NCI-H2081 (cell line): Measurements from ENCODE around the gene FADS3.

Experiments used
- DNase-seq, 2 experiments: peaks; one replicate each; lab custom pipeline; 2025; lab: John Stamatoyannopoulos, UW

Gene FADS3

DNA sequence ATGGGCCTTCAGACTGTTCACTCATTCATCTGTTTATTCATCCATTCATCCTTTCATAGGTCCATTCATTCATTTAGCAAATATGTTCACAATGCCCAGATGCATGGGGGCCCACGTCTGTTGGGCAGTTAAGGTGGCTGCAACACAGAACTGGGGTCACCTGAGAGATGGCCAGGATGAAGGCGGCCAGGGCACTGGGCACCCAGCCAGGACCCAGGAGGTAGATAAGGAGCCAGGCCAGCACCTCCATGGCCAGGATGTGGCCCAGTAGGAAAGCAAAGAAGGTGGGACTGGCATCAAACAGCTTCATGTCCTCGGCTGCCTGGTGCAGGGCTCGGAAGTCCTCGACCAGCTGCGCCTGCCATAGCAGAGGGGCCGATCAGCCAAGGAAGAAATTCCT lies 12.2 kb downstream of the FADS3 start:
- DNase-seq, result no peak

DNA sequence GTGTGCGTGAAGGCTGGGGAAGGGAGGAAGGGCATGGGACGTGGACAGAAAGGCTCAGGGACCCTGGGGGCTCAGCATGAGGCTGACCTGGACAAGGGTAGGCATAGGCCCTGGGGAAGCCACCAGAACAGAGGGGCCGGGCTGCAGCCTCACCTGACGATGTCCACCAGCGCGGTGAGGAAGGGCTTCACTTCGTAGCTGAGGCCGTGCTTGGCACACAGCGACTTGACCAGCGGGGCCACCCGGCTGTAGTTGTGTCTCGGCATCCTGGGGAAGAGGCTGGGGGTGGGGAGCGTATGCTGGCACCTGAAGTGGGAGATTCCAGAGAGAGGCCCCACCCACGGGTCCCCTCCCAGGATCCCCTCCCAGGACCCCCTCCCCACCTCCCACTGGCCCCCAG lies 15.6 kb downstream of the FADS3 start:
- no peak for DNase-seq

DNA sequence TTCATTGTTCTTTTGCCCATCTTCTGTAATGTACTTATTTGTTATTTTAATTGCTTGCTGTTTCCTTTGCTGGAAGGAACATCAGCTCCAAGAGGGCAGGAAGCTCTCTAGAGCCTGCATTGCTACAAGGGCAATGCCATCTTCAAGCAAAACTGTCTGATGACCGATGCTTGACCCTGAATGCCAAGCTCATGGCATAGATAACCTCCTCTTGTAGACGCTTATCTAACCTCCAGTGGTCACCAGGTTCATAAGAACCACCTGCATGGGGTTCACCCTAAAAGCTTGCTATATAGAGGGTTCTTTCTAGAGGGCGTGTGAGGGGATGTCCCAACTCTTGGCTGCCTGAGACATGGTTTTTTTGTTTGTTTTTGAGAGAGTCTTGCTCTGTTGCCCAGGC lies 16.5 kb downstream of the FADS3 start:
- DNase-seq, result no peak

DNA sequence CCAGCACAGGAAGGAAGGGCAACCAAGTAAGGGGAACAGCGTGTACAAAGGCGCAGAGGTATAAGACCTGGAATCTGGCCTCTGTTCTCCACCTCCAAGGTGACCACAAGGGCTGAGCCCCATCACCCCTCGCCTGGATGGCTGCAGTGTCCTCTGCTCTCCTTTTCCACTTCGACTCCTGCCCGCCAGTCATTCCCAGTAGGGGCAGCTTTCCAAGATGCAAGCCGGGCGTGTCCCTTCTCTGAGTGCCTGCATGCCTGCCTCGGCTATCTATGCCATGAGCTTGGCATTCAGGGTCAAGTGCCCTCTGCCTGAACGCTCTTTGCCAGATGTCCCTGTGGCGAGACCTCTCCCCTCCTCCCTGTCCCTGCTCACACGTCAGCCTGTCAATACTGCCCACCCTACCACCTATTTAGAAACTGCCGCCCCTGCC lies 17.0 kb downstream of the FADS3 start:
- no peak for DNase-seq

DNA sequence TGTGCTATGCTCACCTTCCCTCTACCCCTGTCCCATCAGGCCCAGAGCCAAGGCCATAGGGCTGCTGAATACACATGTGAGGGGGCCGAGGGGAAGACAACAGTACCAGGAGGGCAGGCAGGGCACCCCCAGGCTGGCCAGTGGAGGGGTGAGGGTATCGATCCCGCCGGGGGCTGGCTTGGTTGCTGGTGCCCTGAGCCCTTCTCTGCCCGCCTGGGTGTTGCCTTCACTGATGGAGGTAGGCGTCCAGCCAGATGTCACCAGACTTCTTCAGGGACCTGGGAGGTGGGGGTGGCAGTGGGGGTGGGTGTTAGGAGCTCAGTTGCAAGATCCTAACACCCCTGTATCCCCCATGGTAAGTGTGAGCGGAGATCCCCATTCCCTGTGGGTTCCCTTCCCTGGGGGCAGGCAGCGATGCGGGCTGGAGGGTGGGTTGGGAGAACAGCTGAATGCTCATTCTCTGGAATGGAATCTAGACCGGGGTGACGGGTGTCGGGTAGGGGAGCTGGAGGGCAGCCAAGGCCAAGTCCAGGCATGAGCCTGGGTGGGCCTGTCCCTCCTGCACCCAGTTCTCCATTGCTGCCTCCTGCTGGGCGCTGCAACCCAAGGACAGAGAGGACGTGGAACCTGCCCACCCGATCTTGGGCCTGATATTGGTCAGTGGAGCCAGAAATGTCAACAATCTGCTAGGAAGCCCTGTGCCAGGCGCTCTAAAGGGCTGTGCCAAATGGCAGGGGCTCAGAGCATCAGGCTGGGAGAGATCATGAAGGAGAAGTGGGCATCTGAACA lies 17.6 kb downstream of the FADS3 start:
- no peak for DNase-seq

DNA sequence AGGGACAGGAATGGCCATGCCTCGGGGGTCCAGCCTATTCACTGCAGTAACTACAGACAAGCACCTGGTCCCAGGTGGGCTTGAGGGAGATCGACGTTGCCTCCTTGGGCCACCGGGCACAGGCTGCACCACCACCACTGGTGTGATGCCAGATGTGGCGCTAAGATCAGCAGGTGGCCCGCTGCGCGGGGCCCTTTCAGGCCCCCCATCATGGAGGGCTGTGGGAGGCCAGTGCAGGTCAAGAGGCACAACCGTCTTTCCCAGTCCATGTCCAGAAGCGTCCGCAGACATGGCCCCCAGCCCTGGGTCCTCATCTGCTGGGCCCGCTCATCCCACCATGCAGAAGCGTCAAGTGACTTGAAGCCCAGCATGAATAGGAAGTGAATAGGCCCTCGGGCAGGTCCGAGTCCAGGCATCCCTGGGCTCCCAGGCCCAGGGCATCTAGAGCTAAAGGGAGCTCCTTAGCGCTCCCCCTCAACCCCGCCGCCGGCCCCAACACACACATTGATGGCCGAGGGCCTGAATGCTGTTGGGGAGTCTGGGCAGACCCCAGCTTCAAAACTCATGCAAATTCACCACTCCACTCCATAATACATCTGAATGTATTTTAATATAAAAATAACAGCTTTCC lies 18.3 kb downstream of the FADS3 start:
- no peak for DNase-seq

DNA sequence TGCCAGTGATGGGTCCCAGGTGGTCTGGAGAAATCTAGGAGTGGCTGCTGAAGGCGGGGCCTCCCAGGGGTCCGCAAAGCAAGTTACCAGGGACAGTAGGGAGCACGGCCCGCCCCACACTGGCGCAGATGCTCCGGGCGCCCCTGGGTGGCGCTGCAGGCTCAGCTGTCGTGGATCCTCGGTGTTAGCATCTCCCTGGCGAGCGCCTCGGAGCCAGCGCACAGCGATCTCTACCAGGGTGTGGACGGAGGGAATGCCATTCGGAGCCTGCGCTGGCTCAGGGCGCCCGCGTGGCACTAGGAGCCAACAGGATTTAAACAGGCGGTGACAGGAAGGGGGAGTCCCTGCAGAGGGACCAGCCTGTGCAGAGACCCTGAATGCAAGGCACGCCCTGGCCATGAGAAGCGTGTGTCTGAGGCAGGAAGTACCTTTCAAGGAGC lies 20.2 kb downstream of the FADS3 start:
- peak; percentile 74 to 78 for DNase-seq

DNA sequence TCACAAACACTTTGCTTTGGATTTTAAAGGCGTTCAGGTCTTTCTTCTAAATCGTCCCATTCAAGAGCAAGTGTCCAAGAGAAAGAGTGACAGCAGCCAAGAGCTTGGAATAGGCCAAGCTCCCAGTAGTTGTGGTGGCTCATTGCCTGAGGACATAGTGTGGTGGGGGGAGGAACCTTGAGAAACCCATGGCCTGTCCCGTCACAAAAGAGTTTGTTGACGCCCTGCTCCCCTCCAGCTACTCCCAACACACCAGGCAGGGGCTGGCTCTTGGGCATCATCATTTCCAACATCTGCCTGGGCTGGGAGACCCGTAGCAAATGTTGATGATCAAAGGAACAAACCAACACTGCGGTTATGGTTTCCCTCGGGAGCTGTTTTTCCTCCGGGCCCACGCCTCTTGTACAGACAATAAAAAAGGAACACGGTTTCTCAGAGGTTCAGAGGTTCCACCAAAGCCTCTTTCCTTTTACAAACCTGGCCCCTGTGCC lies 20.8 kb downstream of the FADS3 start:
- no peak for DNase-seq

DNA sequence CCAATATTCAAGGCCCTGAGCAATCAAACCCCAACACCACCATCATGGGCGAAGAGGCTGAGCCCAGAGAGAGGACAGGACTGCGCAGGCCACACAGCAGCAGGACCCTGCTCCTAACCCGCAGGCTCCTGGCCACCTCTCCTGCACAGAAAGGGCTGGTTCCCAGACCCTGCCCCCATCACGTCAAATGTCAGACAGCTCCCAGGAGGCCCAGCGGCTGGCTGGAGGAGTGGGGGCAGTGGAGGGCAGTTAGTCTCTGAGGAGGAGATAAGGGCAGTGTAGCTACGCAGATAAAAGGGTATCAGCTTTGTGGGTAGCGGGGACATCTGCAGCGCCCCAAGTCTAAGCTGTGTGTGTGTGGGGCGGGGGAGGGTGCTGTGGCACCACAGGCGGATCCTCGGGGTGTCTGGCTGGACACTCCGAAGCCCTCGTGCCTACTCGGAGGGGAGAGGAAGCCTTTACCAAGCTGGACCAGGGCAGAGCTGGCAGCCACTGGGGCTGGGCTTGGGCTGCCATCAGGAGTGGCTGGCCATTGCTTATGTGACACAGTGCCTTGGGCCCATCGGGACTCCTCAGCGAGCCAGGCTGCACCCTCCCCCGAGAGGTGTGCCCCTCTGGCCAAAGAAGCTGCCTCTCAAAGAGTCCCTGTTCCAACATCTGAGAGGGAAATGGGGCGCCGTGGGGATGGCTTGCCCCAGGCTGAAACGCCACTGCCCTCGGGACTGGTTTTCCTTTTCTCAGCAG lies 21.5 kb downstream of the FADS3 start:
- no peak for DNase-seq

DNA sequence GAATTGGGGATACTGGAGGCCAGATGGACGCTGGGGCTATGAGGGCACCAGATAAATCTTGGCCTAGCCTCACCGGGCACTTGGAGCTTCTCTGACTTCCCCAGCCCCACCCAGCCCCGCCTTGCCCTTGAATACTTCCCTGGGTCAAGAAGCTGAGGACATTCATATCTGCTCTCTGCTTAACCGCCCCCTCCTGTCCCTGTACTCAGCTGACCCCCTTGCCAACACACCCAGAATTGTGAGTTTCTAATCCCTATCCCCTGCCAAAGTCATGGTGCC lies 22.0 kb downstream of the FADS3 start:
- no peak for DNase-seq

DNA sequence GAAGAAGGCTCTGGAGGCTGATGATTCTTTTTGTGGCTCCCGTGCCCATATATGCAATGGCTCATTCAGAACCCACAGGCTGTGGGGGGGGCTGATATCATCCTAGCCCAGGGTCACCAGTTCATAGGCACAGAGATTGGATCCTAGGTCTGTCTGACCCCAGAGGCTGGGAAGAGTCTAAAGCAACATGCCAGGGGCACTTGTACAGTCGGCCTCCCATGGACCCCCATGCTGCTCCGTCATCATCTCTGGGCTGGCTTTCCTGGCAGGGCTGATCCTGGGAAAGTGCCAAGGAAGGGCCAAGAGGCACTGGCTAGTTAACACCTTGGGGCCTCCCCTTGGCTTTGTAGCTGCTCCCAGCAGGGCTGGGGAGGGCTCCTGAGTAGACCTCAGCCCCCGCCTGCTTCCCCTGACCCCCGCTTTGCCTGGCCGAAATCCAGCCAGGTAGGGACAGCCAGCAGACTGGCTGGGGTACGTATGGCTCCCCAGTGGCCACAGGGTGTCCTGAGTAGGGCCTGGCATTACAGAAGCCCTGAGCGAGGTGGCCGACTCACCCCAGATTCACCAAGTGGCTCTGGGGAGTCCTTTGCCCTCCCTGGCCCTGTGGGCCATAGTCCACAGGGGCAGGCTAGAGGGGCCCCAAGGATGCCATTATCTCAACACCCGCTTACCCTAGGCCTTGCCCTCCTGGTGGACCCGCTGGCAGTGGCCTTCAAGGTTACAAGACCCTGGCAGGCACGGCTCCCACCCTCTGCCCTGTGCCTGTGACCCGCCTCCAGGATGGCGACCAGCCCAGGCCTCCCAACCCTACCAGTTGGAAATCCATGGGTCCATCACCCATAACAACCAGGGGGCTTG lies 22.5 kb downstream of the FADS3 start:
- no peak for DNase-seq

DNA sequence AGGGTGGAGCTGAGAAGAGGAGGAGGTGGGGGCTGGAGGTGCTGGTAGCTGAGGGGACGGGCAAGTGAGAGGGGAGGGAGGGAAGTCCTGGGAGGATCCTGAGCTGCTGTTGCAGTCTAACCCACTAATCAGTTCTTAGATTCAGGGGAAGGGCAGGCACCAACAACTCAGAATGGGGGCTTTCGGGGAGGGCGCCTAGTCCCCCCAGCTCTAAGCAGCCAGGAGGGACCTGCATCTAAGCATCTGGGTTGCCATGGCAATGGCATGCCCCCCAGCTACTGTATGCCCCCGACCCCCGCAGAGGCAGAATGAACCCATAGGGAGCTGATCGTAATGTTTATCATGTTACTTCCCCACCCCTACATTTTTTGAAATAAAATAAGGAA lies 24.4 kb downstream of the FADS3 start:
- no peak for DNase-seq

DNA sequence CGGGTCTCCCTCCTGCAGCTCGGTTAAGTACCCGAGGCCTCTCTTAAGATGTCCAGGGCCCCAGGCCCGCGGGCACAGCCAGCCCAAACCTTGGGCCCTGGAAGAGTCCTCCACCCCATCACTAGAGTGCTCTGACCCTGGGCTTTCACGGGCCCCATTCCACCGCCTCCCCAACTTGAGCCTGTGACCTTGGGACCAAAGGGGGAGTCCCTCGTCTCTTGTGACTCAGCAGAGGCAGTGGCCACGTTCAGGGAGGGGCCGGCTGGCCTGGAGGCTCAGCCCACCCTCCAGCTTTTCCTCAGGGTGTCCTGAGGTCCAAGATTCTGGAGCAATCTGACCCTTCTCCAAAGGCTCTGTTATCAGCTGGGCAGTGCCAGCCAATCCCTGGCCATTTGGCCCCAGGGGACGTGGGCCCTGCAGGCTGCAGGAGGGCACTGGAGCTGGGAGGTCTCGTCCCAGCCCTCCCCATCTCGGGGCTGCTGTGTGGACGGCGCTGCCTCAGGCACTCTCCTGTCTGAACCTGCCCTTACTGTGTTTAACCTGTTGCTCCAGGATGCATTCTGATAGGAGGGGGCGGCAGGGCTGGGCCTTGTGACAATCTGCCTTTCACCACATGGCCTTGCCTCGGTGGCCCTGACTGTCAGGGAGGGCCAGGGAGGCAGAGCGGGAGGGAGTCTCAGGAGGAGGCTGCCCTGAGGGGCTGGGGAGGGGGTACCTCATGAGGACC lies 25.0 kb downstream of the FADS3 start:
- DNase-seq, result no peak

DNA sequence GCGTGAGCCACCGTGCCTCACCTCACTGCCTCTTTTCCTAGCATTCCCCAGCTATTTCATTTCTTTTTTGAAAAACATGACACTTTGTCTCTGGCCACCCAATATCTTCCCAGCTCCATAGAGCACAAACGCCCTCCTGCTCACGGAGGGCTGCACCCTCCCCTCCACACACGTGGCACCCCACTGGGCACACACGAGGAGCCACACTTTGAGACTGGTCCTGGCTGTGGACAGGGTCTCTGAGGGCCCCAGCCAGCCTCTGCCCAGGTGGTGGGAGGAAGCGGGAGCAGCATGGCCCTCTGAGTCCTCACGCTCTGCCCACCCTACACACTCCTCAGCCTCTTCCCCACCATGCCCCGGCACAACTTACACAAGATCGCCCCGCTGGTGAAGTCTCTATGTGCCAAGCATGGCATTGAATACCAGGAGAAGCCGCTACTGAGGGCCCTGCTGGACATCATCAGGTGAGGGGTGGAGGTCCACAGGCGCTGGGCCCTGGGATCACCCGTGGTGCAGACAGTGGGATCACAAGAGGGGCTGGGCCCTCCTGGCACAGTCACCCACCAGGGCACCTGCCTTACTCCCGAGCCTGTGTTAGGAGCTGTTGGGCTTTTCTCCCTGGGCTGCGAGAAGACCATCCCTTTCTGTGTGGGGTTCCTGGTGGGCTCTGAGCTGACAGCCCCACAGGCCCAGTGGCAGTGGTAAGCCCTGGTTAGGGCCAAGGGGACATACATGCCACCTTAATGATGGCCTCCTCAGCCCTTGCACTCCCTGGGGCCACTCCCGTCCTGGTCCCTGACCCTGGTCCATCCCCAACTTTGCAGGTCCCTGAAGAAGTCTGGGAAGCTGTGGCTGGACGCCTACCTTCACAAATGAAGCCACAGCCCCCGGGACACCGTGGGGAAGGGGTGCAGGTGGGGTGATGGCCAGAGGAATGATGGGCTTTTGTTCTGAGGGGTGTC lies 26.2 kb downstream of the FADS3 start:
- no peak for DNase-seq

DNA sequence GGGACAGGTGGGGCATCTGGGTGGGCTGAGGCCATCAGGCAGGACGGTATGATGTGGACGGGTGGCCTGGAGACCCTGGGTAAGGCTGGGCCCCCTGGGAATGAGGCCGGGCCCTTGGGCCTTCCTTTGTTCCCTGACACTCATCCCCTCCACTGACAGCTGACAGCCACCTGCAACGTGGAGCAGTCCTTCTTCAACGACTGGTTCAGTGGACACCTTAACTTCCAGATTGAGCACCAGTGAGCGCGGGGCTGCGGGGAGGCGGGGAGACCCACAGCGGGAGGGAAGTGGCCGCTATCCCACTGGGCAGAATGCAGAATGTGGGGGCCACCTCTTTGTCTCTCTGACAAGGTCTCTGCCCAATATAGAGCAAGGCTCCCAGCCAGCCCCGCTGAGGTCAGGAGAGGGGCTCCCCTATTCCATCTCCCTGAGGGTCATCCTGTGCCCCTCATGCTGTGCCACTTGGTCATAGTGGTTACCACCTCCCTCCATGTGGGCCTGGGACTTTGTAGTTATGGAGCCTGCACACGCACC lies 27.7 kb downstream of the FADS3 start:
- no peak for DNase-seq

DNA sequence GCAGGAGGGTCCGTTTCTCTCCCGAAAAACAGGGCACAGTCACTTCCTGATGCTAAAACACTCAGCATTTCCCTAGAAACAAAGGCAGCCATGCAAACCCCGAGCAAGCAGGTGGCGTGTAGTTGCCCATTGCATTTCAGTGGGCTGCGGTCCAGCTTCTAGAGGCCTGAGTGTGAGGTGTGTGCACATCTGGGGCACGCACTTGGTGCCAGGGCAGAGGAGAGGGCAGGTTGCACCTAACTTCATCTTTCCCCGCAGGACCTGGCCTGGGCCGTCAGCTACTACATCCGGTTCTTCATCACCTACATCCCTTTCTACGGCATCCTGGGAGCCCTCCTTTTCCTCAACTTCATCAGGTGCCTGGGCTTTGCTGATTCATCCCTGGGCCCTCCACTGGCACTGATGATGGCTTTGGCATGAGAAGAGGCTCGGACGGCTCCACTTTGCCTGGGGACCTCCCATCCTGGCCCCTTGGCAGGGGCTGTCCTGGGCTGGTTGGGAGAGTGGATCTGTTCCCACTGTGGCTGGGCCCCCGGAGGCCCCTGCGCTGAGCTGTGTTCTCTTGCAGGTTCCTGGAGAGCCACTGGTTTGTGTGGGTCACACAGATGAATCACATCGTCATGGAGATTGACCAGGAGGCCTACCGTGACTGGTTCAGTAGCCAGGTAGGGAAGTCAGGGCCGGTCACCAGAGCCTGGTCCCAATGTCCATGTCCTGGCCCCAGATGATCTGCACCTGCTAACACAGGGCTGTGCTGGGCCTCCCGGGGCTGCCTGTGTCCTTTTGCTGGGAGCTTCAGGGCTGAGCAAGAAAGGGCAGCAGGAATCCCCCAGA lies 28.4 kb downstream of the FADS3 start:
- DNase-seq, result no peak

DNA sequence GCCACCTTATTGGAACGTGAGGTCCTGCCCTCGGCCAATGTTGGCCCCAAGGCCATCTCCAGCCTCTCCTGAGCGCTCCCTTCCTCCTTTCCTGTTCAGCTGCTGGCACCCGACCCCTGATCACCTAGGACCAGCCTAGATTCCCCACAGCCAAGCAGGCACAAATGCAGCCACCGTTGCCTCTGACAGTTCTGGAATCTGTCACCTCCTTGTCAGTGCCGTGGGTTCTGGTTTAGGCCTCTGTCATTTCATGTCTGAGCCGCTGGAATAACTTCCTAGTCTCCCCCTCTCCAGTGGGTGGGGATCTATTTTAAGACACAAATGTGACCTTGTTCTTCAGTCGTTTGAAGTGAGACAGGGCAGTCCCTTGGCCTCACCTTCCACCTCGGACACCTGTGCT lies 29.7 kb downstream of the FADS3 start:
- DNase-seq, result no peak

DNA sequence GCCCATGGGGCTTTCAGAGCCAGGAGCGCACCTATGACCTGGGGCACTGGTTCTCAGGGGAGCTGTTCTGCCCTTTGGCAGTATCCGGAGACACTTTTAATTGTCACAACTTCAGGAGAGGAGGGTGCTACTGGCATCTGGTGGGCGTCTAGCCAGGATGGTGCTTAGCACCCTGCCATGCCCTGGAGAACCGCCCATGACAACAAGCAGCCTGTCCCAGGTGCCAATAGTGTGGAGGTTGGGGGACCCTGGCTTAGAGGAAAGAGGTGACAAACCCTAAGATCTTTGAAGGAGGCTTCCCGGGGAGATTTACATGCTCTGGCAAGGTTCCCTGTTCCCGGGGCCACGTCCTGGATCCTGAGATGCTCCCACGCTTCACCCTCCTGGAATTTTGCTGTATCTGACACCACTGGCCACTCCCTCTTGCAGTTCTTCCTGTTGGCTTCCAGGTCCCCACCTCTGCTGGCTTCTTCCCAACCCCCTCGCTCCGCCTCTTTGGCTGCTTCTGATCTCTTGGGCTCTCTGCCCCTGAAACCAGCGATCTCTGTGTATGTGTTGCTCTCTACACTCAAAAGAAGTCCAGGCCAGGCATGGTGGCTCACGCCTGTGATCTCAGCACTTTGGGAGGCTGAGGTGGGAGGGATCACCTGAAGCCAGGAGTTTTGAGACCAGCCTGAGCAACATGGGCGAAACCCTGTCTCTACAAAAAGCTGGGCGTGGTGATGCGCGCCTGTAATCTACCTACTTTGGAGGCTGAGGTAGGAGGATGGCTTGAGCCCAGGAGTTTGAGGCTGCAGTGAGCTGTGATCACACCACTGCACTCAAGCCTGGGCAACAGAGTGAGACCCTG lies 31.1 kb downstream of the FADS3 start:
- DNase-seq, result peak in 1 of 2 experiments; percentile 16
